DMS114 treated with DMSO at 0.1 percent for 48 hours (cell line): ENCODE results near the gene SMIM45.
"Not testable (repeated sequence)": the region's sequence is repeated elsewhere in the genome, so short reads cannot be mapped to it uniquely, and the experiment has no call there.

ENCODE experiments used
- DNase-seq: peaks from one replicate; lab custom pipeline; 2025; ENCODE audit not compliant: unreplicated experiment; lab: John Stamatoyannopoulos, UW

SMIM45 gene

GRCh38 chr22:41934284-41935014 lies 17.5 kb upstream of the SMIM45 start:
- no peak for DNase-seq

- DNase-seq: no peak
Observed at GRCh38 chr22:41935015-41935351, 17.0 kb upstream of the SMIM45 start.

DNA sequence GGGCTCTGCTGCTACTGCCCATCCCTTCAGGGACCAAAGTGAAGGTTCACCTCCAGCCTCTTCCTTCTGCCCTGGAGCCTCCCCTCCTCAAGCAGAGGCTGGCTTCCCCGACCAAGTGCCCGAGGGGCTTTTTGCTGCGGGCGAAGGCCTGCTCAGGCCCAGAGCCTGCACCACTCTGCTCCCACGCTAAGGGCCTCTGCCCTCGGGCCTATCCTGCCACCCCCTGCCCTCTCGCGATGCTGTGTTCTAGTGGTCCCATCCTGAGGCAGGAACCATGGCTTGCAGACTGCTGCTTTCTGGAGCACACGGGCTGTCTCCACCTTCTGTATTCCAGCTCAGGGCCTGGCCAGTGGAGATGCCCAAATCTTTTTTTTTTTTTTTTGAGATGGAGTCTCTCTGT lies 16.4 kb upstream of the SMIM45 start:
- no peak for DNase-seq

- no peak for DNase-seq
Observed at GRCh38 chr22:41936894-41937169, 15.1 kb upstream of the SMIM45 start.

- DNase-seq: peak; percentile 18
Observed at GRCh38 chr22:41939981-41940831, 11.7 kb upstream of the SMIM45 start.

- DNase-seq: peak; percentile 41
Observed at GRCh38 chr22:41940832-41941765, 10.9 kb upstream of the SMIM45 start.

DNA sequence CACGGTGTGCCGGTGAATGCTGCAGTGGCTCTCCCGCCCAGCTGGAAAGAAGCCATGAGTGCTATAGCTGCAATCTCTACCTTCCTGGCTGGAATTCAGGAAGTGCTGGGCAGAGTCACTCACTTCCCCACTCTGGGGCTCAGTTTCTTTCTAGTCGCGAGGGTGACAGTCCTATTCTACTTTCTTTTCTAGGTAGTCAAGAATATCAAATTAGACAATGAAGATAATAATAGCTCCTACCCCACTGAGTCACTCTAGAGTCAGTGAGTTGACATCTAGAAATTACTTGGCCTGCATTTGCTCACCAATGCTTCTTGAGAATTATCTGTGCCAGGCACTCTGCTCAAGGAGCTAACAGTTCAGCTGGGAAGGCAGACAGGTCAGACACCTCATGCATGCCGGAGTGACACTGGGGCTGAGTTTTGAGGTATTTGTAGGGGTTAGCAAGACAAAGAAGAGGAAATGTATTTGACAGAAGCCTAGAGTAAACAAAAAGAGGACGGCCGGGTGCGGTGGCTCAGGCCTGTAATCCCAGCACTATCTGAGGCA lies 8.2 kb upstream of the SMIM45 start:
- no peak for DNase-seq

- DNase-seq: peak; percentile 94
Observed at GRCh38 chr22:41946629-41947423, 5.1 kb upstream of the SMIM45 start, which contains the start of gene CENPM. Gene CENPM, minus strand, starts transcription at chr22:41947152. Its CDS starts 76 bp downstream, at chr22:41947076.

DNA sequence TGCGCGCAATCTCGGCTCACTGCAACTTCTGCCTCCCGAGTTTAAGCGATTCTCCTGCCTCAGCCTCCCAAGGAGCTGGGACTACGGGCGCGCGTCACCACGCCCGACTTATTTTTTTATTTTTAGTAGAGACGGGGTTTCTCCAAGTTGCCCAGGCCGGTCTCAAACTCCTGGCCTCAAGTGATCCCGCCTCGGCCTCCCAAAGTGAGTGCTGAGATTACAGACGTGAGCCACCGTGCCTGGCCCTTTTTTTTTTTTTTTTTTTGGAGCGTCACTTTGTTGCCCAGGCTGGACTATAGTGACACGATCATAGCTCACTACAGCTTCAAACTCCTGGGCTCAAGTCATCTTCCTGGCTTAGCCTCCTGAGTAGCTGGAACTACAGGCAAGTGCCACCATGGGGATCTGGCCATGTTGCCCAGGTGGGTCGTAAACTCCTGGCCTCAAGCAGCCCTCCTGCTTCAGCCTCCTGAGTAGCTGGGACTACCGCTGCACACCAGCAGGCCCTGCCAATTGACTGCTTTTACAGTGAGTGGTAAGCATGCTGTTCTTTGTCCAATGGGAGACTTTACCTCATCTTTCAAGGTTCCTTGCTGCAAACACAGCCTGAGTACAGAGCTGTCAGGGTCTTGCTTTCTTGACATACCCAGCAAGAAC lies 4.4 kb upstream of the SMIM45 start:
- no peak for DNase-seq

- no peak for DNase-seq
Observed at GRCh38 chr22:41948142-41948541, 3.8 kb upstream of the SMIM45 start.

DNA sequence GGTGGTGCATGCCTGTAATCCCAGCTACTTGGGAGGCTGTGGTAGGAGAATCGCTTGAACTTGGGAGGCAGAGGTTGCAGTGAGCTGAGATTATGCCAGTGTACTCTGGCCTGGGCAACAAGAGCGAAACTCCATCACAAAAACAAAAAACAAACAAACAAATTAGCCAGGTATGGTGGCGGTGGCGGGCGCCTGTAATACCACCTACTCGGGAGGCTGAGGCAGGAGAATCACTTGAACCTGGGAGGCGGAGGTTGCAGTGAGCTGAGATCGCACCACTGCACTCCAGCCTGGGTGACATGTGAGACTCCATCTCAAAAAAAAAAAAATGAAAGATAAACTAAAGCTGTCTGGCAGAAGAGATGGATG lies 3.0 kb upstream of the SMIM45 start:
- not testable (repeated sequence) for DNase-seq

- DNase-seq: no peak
Observed at GRCh38 chr22:41949297-41949965, 2.5 kb upstream of the SMIM45 start.

GRCh38 chr22:41952713-41953112 lies 763 bp downstream of the SMIM45 start:
- DNase-seq: no peak

GRCh38 chr22:41957941-41958556 lies 6.1 kb downstream of the SMIM45 start:
- no peak for DNase-seq

GRCh38 chr22:41963453-41964111 lies 11.6 kb downstream of the SMIM45 start:
- no peak for DNase-seq

DNA sequence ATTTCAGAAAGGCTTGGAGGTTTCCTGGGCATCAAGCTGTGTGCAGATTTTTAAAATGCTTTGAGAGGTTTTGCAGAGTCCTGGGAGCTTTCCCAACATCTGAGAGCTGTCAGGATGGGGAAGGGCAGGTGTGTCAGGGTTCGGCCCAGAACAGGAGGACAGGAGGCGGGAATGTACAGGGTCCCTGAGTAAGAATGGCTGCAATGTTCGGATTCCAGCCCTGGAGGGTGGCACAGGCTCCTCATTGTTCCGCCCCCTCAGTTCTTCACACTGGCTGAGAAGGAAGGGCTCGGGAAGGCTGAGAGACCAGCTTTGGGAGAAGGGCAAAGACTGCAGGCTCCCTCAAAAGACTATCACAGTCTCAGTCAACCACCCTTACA lies 12.2 kb downstream of the SMIM45 start:
- no peak for DNase-seq

DNA sequence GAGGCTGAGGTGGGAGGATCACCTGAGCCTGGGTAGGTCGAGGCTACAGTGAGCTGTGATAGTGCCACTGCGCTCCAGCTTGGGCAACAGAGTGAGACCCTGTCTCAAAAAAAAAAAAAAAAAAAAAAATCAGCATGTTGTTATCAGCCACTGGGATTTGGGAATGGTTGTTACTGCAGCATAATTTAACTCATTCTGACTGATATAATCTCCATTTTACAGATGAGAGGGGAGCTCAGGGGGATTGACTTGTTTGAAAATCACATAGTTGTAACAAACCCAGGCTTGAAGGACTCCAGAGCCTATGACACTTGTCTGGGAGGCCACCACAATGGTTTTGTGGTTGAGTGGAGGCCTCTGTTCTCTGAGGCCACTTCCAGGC lies 14.3 kb downstream of the SMIM45 start:
- no peak for DNase-seq

- peak; percentile 70 for DNase-seq
Observed at GRCh38 chr22:41966607-41967240, 14.8 kb downstream of the SMIM45 start.
